HG03064 (cell line): ENCODE measurements around the gene SHISAL1.
"Not testable (repeated sequence)": the region's sequence is repeated elsewhere in the genome, so short reads cannot be mapped to it uniquely, and the experiment has no call there.

Experiments
- ATAC-seq: cut with Tn5 transposase; IDR thresholded peaks from one replicate; pipeline ENCODE4 v1.9.1; 2021; ENCODE audit warnings: low read depth; ENCODE audit not compliant: unreplicated experiment

The SHISAL1 gene

GRCh38 chr22:44244265-44244822 is 68.4 kb downstream of the SHISAL1 start:
- ATAC-seq: no peak

- no peak for ATAC-seq
These were observed 69.0 kb downstream of the SHISAL1 start for GRCh38 chr22:44243761-44244160.

GRCh38 chr22:44242946-44243724 is 69.6 kb downstream of the SHISAL1 start:
- ATAC-seq: no peak

GRCh38 chr22:44241121-44241520 is 71.6 kb downstream of the SHISAL1 start:
- ATAC-seq: not testable (repeated sequence)

GRCh38 chr22:44237290-44237689 is 75.5 kb downstream of the SHISAL1 start:
- no peak for ATAC-seq

- not testable (repeated sequence) for ATAC-seq
These were observed 78.4 kb downstream of the SHISAL1 start for GRCh38 chr22:44234372-44234771.

- ATAC-seq: no peak
These were observed 81.5 kb downstream of the SHISAL1 start for GRCh38 chr22:44231233-44231632.

- ATAC-seq: no peak
These were observed 82.9 kb downstream of the SHISAL1 start for GRCh38 chr22:44229809-44230208.

- no peak for ATAC-seq
These were observed 83.4 kb downstream of the SHISAL1 start for GRCh38 chr22:44229331-44229730.

GRCh38 chr22:44225812-44226211 is 86.9 kb downstream of the SHISAL1 start:
- no peak for ATAC-seq

- ATAC-seq: no peak
These were observed 87.6 kb downstream of the SHISAL1 start for GRCh38 chr22:44225091-44225689.

GRCh38 chr22:44224166-44224565 is 88.6 kb downstream of the SHISAL1 start:
- no peak for ATAC-seq

GRCh38 chr22:44221710-44222475 is 90.9 kb downstream of the SHISAL1 start:
- ATAC-seq: no peak

- ATAC-seq: no peak
These were observed 91.7 kb downstream of the SHISAL1 start for GRCh38 chr22:44220727-44221680.

GRCh38 chr22:44219101-44219870 is 93.5 kb downstream of the SHISAL1 start:
- ATAC-seq: no peak

GRCh38 chr22:44218071-44218470 is 94.7 kb downstream of the SHISAL1 start:
- ATAC-seq: no peak

GRCh38 chr22:44217346-44217745 is 95.4 kb downstream of the SHISAL1 start:
- no peak for ATAC-seq

- ATAC-seq: no peak
These were observed 97.5 kb downstream of the SHISAL1 start for GRCh38 chr22:44215287-44215686.

- ATAC-seq: no peak
These were observed 98.0 kb downstream of the SHISAL1 start for GRCh38 chr22:44214764-44215163.
